Activated CD4-positive, alpha-beta T cell treated with anti-CD3 and anti-CD28 coated beads, Interleukin-2, amount 50 U/mL, for 16 hours (primary cell): Measurements from ENCODE around the gene COLEC11.
"Not testable (repeated sequence)": the region's sequence is repeated elsewhere in the genome, so short reads cannot be mapped to it uniquely, and the experiment has no call there.

ENCODE experiments used
- DNase-seq: peaks from one replicate; pipeline ENCODE4 v3.0.0-alpha.2; 2020

COLEC11 gene

DNA sequence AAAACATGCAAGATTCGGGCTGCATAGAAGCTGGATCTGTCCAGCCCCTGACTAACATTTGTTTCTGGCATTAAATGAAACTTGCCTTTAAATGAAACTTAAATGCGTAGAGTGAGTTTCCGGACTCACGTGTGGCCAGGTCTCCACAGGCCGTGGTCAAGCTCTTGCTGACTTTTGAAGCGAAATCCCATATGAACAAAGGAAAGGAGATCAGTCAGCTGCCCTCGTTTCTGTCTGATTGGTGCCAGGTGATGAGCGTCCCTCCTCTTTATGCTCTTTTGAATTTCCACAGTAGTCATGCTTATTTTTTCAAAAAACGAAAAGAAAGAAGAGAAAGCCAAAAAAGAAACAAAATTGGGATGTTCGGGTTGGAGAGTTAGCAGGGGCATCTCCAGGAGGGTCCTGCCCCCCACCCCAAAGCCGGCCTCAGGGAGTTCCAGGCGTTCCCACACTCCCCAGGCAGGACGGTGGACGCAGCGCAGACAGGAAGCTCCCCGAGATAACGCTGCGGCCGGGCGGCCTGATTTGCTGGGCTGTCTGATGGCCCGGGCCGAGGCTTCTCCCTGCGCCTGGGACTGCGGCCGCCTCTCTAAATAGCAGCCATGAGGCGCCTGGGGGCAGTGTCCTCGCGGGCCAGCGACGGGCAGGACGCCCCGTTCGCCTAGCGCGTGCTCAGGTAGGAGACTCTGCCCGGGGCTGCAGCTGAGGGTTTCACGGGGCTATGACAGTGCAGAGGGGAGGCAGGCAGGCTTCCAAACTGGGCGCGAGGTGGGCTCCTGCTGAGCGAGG lies at the start of gene COLEC11:
Gene COLEC11 (plus strand): TSS at position 620 of the 789 bp plus-strand sequence. CDS start 9,229 bp downstream, outside the sequence.
- no peak for DNase-seq

DNA sequence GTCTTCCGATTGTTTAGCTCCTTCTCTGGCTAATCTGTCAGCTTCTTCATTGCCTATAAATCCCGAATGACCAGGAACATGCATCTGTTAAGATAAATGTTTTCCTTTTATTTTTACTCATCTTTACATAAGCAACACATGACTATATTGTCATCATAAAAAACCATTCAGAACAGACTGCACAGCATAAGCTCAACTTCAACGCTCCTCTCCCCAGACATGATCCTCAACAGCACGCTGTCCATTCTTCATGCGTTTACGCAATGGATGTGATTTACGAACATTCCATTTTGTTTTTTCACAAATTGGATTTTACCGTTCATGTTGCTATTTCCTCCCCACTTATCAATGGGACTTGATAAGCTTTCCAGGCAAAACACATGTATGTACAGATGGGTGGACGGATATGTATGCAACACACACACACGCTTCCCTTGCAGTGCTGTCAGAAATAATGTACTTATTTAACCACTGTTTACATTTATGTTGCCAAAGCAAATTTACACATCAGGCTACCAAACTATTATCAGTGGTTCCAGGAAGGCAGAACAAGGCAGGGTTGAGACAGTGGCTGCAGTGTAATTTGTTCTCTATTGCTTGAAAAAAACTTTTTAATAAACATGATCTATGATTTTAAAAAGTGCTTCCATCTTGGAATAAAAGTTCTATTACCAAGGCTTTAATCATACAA lies 49.0 kb upstream of the COLEC11 start:
- no peak for DNase-seq

DNA sequence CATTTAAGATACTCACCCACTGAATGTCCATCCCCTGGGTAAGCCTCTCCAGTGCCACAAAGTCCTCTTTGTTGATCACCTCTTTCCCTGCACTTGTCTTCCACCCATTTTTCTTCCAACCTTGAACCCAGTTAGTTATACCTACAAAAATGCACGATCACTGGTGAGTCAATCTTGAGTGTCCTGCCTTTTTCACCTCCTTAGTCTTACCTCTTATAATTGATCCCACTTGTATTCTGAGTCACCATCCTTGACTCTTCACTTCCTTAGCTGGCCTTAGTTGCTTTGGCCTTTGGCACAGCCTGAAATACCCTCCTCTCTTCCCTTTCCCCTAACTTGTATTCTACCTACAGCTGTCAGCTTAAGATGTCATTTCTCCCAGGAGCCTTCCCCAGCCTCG lies 47.0 kb upstream of the COLEC11 start:
- DNase-seq, result no peak

DNA sequence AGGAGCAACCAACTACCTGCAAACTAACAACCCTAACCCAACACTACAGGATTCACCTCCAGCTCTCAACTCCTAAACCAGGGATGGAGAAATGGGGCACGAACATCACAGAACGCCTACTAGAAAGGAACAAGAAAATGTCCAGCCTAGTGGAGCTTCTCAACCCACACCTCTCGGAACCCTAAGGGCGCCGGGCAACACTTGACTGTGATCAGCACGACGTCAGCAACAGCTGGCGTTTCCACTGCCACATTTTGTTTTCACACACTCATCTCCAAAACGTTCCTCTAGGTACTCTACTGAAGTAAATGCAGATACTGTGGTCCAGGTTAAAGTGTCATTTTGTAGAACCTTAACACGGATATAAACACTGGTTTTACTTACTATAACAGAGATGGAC lies 41.0 kb upstream of the COLEC11 start:
- no peak for DNase-seq

DNA sequence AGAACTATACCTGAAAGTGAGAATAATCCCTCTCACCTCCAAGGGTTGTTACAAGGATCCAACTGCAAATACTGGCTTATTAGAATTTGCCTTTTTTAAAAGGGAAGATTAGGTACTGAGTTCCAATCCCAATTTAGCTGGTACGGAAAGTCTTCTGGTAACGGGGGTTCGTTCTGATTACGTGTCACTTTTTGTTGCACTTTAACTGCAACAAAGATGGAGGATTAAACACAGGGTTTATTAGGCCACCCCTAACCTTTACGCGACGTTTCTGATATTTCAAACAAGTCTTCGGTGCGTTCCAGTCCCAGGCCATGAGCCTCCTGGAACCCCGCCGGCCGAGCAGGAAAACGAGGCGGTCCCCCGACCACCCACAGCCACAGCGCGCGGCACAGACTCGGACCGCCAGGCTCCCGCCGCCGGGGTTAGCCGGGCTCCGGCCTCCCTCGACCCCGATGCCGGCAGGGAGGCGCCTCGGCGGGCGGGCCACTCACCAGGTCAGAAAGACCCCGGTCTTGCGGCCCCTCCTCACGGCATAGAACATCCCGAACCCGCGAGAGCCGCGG lies 37.2 kb upstream of the COLEC11 start:
- DNase-seq, result no peak

DNA sequence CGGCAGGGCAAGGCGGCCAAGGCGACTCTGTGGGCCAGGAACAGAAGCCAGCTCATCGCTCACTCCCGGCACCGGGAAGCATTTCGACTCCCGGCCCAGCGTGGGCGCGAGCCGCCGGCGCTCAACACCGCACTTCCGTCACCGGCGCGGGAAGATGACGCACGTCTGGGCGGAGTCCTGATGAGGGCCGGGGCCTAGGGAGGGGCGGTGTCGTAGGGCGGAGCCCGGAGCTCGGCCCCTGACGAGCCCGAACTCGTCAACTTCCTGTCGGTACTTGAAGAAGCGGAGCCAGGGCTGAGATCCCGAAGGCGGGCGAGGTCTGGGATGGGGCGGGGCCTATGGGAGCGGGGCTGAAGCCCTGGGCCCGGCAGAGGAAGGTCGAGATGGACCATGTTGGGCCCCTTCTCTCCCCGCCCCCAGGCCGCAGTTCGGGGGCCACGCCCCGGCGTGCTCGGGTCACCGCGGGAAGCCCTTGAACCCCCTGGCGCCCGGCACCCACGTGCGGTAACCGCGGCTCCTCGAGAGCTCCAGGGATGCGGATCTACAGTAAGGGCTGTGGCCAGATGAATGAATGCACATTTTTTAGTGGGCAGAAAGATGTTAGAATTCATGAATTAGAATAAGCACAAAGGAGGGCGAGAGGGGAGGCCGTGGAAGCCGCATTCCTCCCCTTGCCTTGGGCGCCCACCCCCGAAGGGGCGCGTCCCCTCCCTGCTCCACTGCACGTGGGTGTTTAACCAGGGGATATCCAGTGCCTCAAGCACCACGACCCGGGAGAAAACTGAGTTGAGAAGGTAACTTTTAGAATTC lies 36.5 kb upstream of the COLEC11 start, which contains the start of gene RNASEH1:
Gene RNASEH1 (minus strand): TSS at position 129 of the 810 bp plus-strand sequence. CDS start 73 bp downstream, at position 56.
- DNase-seq, result peak; percentile 99

DNA sequence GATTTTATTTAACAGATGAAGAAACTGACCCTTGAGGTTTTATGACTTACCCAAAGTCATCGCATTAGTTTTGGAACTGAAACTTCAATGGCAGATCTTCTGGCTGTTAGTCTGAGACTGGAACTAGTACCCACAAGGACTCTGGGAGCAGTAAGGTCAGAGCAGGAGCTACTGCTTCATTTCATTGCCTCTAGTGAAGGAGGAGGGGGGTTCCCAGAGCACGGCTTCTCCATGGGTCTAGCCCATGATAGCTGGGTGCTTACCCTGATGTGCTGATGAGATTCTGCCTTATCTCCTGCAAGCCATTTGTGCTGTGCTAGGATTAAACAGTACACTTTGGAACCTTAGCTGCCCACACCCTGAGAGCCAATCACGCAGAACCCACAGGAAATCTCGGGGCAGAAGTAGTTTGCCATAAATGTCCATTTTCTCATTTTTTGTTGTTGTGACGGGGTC lies 31.4 kb upstream of the COLEC11 start:
- DNase-seq, result no peak

DNA sequence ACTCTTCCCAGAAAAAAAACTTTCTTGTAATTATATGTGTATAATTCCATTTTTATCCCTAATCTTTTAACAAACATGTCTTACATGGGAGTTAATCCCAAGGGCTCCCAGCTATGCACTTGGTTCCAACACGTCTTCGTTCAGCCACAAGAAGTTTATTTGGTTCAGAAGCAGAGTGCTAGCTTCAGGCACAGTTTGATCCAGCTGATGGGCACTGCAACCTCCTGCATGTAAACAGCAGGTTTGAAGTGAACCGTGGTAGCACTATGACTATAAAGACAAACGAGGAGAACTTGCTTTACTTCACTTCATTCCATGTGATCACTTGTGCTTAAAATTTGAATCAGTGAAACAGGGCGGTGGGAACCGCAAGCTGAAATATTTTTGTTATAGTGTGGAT lies 29.8 kb upstream of the COLEC11 start:
- DNase-seq, result no peak

DNA sequence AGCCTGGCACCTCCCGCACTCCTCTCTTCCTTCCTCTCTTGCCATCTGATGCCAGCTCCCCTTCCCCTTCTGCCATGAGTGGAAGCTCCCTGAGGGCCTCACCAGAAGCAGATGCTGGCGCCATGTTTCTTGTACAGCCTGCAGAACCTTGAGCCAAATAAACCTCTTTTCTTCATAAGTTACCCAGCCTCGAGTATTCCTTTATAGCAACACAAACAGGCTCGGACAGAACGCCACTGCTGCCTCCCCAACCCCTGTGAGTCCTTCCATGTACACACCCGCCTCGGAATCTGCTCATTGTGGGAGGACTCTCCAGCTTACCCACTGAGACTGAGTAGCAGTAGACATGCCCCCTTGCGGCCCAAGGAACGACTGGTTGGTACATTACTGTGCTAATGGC lies 28.1 kb upstream of the COLEC11 start:
- no peak for DNase-seq

DNA sequence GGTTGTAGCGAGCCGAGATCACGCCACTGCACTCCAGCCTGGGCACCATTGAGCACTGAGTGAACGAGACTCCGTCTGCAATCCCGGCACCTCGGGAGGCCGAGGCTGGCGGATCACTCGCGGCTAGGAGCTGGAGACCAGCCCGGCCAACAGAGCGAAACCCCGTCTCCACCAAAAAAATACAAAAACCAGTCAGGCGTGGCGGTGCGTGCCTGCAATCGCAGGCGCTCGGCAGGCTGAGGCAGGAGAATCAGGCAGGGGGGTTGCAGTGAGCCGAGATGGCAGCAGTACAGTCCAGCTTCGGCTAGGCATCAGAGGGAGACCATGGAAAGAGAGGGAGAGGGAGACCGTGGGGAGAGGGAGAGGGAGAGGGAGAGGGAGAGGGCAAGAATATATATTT lies 25.3 kb upstream of the COLEC11 start:
- DNase-seq, result not testable (repeated sequence)

DNA sequence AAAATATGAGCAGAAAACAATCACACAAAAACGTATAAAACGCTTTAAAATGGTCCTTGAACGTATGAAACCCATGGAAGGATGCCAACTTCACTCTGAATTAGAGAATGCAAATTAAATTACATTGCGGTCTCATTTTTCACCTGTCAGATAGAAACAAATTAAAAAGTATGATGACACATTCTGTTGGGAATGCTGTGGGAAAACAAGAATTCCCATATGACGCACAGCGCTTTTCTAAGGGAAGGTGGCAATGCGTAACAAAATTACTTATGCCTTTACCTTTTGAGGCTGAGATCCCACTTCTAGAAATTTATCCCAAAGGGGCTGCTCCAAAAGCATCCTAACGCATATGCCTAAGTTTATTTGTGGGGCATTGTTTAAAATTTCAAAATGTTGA lies 23.6 kb upstream of the COLEC11 start:
- no peak for DNase-seq

DNA sequence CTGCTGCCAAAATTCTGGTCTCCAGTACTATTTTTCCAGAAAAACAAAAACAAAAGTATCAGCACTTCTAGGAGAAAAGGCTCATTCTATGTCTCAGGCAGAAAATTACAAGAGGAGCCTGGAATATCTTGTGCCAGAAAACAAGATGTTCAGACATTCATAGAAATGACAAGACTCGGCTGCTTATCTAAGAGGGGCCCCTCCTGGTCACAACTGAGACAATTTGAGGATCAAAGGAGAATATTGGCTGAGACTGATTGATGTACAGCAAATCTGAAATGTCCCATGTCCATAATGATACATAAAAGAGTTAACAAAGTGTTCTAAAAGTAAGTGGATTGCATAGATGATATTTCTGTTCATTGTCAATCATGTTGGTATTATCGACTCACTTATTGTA lies 22.3 kb upstream of the COLEC11 start:
- no peak for DNase-seq

DNA sequence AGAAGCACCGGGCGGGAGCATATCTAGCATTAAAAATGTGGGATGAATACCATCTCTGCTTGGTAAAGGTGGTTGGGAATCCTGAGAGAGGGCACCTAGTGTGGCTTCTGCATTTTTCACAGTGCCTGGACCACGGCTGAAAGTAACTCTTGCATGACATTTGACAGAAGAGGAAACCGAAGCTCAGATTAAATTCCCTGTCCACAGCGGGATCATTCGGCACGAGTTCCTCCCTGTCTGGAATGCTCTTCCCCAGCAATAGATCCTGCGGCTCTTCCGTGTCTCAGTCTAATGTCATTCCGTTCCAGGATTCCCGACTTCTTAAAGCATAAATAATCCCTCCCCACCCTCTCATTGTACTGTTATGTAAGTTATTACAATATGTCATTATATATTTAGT lies 20.8 kb upstream of the COLEC11 start:
- no peak for DNase-seq

DNA sequence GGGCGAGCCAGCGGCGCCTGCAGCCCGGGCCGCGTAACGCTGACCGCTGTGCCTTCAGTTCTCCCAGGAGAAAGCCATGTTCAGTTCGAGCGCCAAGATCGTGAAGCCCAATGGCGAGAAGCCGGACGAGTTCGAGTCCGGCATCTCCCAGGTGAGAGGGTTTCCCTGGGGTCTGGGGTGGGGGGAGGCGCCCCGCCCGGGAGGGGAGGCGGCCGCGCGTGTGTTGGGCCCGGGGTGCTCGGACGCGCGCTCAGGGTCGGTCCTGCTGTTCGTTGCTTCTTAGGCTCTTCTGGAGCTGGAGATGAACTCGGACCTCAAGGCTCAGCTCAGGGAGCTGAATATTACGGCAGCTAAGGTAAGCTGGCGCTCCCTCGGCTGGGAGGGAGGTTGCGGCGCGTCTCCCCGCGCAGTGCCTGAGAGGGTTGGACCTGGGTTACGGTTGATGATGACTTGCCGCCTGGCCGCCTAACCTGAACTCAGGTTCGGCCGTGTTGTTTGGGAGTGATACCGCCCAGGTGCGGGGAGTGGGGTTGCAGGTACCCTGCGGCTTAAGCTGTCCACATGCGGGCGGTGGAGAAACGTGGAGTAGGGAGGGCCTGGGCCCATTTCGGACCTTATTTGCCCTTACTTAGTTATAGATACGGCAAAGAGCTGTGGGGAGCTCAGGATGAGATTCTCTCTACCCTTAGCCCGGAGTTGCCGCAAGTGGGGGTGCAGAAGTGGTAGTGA lies 19.2 kb upstream of the COLEC11 start:
- DNase-seq, result no peak

DNA sequence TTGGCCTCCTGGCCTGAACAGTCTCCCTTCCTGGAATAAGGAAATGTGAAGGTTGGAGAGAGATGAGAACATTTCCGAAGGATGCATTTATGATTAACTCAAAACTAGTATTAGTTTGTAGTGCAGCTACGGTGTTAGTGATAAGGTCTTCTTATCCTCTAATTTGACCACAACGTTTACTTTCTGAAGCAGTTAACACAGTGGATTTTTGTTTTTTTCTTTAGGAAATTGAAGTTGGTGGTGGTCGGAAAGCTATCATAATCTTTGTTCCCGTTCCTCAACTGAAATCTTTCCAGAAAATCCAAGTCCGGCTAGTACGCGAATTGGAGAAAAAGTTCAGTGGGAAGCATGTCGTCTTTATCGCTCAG lies 18.7 kb upstream of the COLEC11 start:
- DNase-seq, result not testable (repeated sequence)

DNA sequence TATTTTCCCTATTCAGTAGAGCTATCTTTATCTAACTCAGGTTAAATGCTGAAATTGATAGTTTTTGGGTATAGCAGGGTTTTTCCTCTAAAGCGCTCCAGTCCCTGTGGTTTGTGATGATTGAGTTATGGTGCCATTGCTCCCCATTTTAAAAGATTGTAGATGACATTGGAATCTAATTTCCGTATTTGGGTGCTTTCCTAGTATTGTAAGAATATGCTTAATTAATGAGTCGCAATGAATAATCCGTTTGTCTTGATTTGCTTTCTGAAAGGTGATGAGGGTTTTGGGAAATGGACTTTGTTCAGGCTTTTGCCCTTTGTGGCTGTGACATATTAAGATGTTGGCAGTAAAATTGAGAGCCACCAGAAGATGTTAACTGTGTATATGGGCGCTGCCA lies 15.9 kb upstream of the COLEC11 start:
- DNase-seq, result no peak

DNA sequence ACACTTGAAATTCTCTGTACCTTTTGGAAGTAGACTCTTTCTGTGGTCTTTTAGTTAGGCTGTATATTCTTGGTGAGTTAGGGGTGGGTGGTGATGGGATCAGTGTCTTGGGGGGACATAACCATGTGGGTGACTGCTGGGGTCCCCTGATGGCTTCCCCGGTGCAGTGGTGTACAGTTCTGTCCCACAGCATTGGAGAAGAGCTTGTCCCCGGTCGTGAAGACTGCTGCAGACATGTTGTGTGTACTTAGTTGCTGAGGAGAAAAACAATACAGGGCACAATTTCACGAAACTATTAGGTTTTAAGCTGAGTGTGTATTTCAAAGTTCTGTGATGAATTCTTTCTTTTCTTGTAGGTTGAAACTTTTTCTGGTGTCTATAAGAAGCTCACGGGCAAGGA lies 14.5 kb upstream of the COLEC11 start:
- no peak for DNase-seq

DNA sequence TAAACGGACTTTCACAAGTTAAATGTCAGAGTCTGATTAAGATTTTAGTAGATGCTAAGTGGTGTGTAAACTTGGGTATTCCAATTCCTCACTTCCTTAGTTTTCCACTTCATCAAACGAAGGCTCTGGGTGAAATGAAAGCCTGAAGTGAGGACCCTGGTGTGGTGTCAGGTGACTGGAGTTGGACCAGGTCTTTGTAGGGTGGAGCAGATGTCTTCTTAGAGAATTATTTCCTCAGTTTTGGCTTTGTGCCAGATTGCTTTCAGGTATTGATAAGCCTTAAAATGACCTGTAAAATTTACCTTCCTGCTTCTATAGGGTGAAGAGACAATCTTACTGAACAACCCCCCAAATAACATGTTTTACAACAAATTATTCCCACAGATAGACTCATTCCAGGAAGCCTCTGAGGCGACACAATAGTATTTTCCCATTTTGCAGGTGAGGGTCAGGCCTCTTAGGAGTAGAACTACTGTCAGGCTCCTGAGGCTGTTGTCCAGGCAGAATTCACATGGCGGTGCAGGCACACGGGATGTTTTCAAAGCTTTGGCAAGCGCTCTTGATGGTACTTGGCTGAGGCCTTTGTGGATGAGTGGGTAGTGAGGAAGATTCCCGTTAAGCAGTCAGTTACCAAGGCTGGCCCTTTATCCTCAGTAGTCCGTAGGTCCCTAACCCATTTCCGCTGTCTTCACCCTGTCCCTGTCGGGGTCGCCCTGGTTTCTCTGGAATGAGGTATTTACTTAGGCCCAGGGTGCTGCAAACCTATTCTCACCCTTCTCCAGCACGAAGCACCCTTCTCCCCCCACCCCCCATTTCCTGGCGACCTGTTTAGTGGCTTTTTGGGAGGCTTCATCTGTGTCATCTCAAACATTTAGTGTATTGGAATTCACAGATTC lies 13.3 kb upstream of the COLEC11 start:
- DNase-seq, result no peak

DNA sequence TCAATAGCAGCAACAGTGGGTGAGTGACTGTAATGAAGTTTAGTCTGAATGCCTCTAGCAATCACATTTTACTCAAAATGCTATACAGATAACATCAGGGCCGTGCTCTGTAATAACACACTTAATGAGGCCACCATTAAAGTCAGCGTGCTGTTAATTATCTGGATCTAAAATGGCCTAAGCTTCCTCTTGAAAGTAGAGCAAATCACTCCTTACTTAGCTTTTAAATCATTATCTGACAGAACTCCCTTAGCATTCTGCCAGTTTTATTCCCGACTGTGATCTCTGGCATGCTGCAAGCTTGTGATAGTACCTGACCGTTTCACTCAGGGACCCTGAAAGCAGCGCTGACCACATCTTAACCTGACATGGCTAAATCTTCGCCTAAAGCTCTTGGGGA lies 10.8 kb upstream of the COLEC11 start:
- DNase-seq, result no peak

DNA sequence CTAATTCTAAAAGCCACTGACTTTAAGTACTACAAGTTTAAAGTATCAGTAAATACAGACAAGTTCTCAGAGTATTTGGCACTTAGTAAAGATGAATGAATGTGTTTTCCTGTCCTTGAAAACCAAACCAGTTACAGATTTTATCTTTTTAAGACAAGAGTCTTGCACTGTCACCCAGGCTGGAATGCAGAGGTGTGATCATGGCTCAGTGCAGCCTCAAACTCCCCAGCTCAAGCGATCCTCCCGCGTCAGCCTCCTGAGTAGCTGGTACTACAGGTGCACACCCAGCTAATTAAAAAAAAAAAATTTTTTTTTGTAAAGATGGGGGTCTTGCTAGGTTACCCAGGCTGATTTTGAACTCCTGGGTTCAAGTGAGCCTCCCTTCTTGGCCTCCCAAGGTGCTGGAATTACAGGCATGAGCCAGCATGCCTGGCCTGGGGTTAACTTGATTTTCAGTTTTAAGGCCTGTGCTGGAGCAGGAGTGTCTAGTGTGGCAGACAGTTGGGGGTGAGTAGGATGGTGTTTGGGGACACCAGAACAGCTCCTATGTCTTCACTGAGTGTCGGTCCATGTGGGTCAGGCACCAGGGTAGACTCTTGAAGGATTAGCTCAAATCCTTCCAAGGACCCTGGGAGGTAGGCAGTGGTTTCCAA lies 10.2 kb upstream of the COLEC11 start:
- DNase-seq, result no peak
